Measurements from ENCODE around the gene NTN4.

Gene NTN4

DNA sequence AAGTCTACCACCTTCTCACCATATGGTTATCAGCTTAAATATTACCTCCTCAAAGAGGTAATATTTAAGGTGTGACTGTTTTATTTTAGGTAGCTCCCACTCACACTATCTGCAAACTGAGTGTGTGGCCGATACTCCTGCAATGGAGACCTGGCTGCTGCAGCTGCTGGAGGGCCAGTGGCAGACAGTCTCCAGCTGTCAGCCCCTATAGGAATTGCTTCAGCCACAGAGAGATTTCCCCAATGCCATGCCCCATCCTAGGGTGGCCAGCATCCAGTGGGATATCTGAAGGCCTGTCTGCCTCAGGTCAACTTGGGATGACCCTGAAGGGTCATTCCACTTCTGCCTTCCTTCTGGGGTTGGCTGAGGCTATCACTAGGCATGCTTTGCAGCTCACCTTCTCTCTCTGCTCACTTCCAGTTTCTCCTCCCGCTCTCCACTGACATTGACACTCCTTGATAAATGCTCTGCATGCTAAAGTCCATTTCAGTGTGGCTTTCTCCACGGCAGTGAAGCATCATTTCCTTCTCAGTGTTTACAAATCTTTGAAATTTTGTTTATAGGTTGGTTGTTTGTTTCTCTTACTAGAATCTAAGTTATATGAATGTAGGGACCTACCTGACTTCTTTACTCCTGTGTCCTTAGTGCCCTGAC, 149.1 kb downstream of the NTN4 start:
- no peak for TF ChIP-seq NFIC (IDR thresholded peaks at IDR 0.05)
- TF ChIP-seq EP300 (IDR thresholded peaks at IDR 0.05; ENCODE audit: borderline replicate concordance) = no peak
- TF ChIP-seq TAF1 (IDR thresholded peaks at IDR 0.05; ENCODE audit: low read depth) = no peak
- TF ChIP-seq TCF12 (IDR thresholded peaks at IDR 0.05; ENCODE audit: low read depth) = no peak
- TF ChIP-seq EGR1 (IDR thresholded peaks at IDR 0.05) = no peak
- no peak for TF ChIP-seq YY1 (IDR thresholded peaks at IDR 0.05; ENCODE audit: low read depth)
- no peak for TF ChIP-seq ZBTB7A (IDR thresholded peaks at IDR 0.05; ENCODE audit: low read depth)
- no peak for TF ChIP-seq USF1 (IDR thresholded peaks at IDR 0.05)
- TF ChIP-seq CREB1 (IDR thresholded peaks at IDR 0.05; ENCODE audit: low read depth) = no peak
- no peak for TF ChIP-seq REST (IDR thresholded peaks at IDR 0.05; ENCODE audit: low read depth)
- no peak for TF ChIP-seq TEAD4 (IDR thresholded peaks at IDR 0.05)
- no peak for TF ChIP-seq CEBPB (IDR thresholded peaks at IDR 0.05)
- TF ChIP-seq FOXM1 (IDR thresholded peaks at IDR 0.05; ENCODE audit: borderline replicate concordance, low read depth) = no peak
- no peak for TF ChIP-seq MAX (IDR thresholded peaks at IDR 0.05)
- no peak for TF ChIP-seq RAD21 (IDR thresholded peaks at IDR 0.05; ENCODE audit: low read depth)

DNA sequence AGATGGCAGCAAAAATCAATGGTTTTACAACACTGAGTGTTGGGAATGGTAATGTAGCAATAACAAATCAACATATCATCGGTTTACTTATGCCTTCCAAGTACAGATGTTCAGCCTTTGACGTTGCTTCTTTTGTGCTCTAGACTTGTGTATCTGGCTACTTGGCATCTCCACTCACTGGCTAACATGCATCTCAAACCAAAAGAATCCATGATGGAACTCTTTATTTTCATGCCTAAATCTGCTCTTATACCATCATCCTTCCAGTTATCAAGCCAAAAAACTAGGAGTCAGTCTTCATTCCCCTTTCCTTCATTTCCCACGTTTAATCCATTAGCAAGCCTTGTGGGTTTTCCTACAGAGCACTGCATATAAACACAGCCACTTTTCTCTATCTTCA, 150.0 kb downstream of the NTN4 start:
- TF ChIP-seq ZBTB7A (IDR thresholded peaks at IDR 0.05; ENCODE audit: low read depth) (no peak), TAF1 (IDR thresholded peaks at IDR 0.05; ENCODE audit: low read depth) (no peak), EP300 (IDR thresholded peaks at IDR 0.05; ENCODE audit: borderline replicate concordance) (no peak), FOXM1 (IDR thresholded peaks at IDR 0.05; ENCODE audit: borderline replicate concordance, low read depth) (no peak), MAX (IDR thresholded peaks at IDR 0.05) (no peak), TCF12 (IDR thresholded peaks at IDR 0.05; ENCODE audit: low read depth) (no peak), YY1 (IDR thresholded peaks at IDR 0.05; ENCODE audit: low read depth) (no peak), TEAD4 (IDR thresholded peaks at IDR 0.05) (no peak), RAD21 (IDR thresholded peaks at IDR 0.05; ENCODE audit: low read depth) (no peak), CEBPB (IDR thresholded peaks at IDR 0.05) (no peak), CREB1 (IDR thresholded peaks at IDR 0.05; ENCODE audit: low read depth) (no peak), REST (IDR thresholded peaks at IDR 0.05; ENCODE audit: low read depth) (no peak), EGR1 (IDR thresholded peaks at IDR 0.05) (no peak), USF1 (IDR thresholded peaks at IDR 0.05) (no peak), NFIC (IDR thresholded peaks at IDR 0.05) (no peak)

- peak; percentile 23; the same call in 1 of the 2 replicates for TF ChIP-seq TEAD4 (IDR thresholded peaks at IDR 0.05)
- TF ChIP-seq TAF1 (IDR thresholded peaks at IDR 0.05; ENCODE audit: low read depth) = no peak
- TF ChIP-seq NFIC (IDR thresholded peaks at IDR 0.05) = peak; percentile 22; the same call in 1 of the 2 replicates
Measured at GRCh38 chr12:95637471-95638155, 153.0 kb downstream of the NTN4 start.

DNA sequence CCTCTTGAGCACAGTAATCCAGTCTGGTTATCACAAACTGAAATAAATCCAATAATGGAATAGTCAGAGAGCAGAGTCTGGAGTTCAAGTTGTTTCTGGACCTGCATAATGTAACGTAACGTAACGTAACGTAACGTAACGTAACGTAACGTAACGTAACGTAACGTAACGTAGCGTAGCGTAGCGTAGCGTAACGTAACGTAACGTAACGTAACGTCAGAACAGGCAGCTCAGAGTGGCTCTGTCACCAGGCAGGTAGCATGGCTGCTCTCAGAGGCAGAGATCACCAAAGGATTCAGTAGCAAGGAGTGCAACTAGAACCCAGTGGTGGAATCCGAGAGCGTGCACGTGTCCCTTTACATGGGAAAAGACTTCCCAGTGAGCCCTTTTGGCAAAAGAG, 153.6 kb downstream of the NTN4 start:
- no peak for TF ChIP-seq FOXM1 (IDR thresholded peaks at IDR 0.05; ENCODE audit: borderline replicate concordance, low read depth)
- TF ChIP-seq RAD21 (IDR thresholded peaks at IDR 0.05; ENCODE audit: low read depth) = no peak
- no peak for TF ChIP-seq YY1 (IDR thresholded peaks at IDR 0.05; ENCODE audit: low read depth)
- no peak for TF ChIP-seq TEAD4 (IDR thresholded peaks at IDR 0.05)
- no peak for TF ChIP-seq CREB1 (IDR thresholded peaks at IDR 0.05; ENCODE audit: low read depth)
- TF ChIP-seq TCF12 (IDR thresholded peaks at IDR 0.05; ENCODE audit: low read depth) = no peak
- no peak for TF ChIP-seq ZBTB7A (IDR thresholded peaks at IDR 0.05; ENCODE audit: low read depth)
- TF ChIP-seq TAF1 (IDR thresholded peaks at IDR 0.05; ENCODE audit: low read depth) = no peak
- TF ChIP-seq NFIC (IDR thresholded peaks at IDR 0.05) = no peak
